CD8-positive, alpha-beta memory T cell (primary cell): ENCODE data around the gene PPP3CB. TPM values are rescaled to one million over a fixed set of nuclear protein-coding genes. Genes with fewer than 3 reads are reported as not detected.

Experiments used
- CTCF ChIA-PET: fragments of 350-600 bp; sonication (Branson Sonifier 250); formaldehyde crosslinking; loops from one replicate; lab custom pipeline; 2021; ENCODE audit warnings: antibody characterized with exemption; lab: Charles Lee
- POLR2A ChIA-PET: fragments of 350-600 bp; sonication (Branson Sonifier 250); formaldehyde crosslinking; loops from one replicate; lab custom pipeline; 2021; ENCODE audit warnings: antibody characterized with exemption; lab: Charles Lee
- DNase-seq, 5 donors: peaks; one replicate each; pipeline versions ENCODE4 v3.0.0 to v3.0.0-alpha.2; 2020 to 2022; ENCODE audit warnings: mixed read lengths in 1 of 5
- H3K27ac ChIP-seq: one replicate; pipeline ENCODE4 v1.7.0; 2013; ENCODE audit warnings: low read depth, mild to moderate bottlenecking, low read length, moderate library complexity
- H3K27me3 ChIP-seq: 2 replicates; pipeline ENCODE4 v1.7.0; 2013; ENCODE audit warnings: low read length, mild to moderate bottlenecking; ENCODE audit not compliant: insufficient read depth, poor library complexity, severe bottlenecking
- H3K36me3 ChIP-seq: 2 replicates; pipeline ENCODE4 v1.7.0; 2013; ENCODE audit warnings: mild to moderate bottlenecking, low read length, moderate library complexity; ENCODE audit not compliant: insufficient read depth
- H3K4me1 ChIP-seq: 2 replicates; pipeline ENCODE4 v1.7.0; 2013; ENCODE audit warnings: mild to moderate bottlenecking, low read length, moderate library complexity; ENCODE audit not compliant: insufficient read depth
- H3K4me3 ChIP-seq: 2 replicates; pipeline ENCODE4 v1.7.0; 2013; ENCODE audit warnings: mild to moderate bottlenecking, low read length
- H3K9me3 ChIP-seq: 2 replicates; pipeline ENCODE4 v1.7.0; 2013; ENCODE audit warnings: mild to moderate bottlenecking, low read length
- H3K27ac Mint-ChIP-seq, 8 donors: one replicate each; pipeline ENCODE4 v1.8.0; 2020 to 2021; ENCODE audit warnings: mixed read lengths in 8 of 8, mild to moderate bottlenecking in 6 of 8, inconsistent platforms in 3 of 8, moderate library complexity in 3 of 8
- H3K27me3 Mint-ChIP-seq, 2 donors: one replicate each; pipeline ENCODE4 v1.8.0; 2020 to 2021; ENCODE audit warnings: mixed read lengths in 2 of 2, mild to moderate bottlenecking in 1 of 2, moderate library complexity in 1 of 2
- H3K36me3 Mint-ChIP-seq, 3 donors: one replicate each; pipeline ENCODE4 v1.8.0; 2020 to 2021; ENCODE audit warnings: mixed read lengths in 3 of 3, inconsistent platforms in 1 of 3, mild to moderate bottlenecking in 1 of 3
- H3K4me1 Mint-ChIP-seq, 3 donors: one replicate each; pipeline ENCODE4 v1.8.0; 2020 to 2021; ENCODE audit warnings: mixed read lengths in 3 of 3, inconsistent platforms in 1 of 3, mild to moderate bottlenecking in 1 of 3
- H3K4me3 Mint-ChIP-seq, 7 donors: one replicate each; pipeline ENCODE4 v1.8.0; 2020 to 2021; ENCODE audit warnings: mixed read lengths in 7 of 7, mild to moderate bottlenecking in 6 of 7, moderate library complexity in 4 of 7, inconsistent platforms in 2 of 7
- H3K9me3 Mint-ChIP-seq, 5 donors: one replicate each; pipeline ENCODE4 v1.8.0; 2020 to 2022; ENCODE audit warnings: mixed read lengths in 5 of 5, mild to moderate bottlenecking in 3 of 5, moderate library complexity in 2 of 5, inconsistent platforms in 1 of 5
- polyA plus RNA-seq: library from polyadenylated mRNA; unstranded; fragments of 300-500 nt; fragmentation: Illumina TruSeq; gene quantifications from one replicate; pipeline ENCODE4 v1.2.3, GENCODE V29; 2021
- total RNA-seq, 2 experiments: library from RNA; stranded (reverse); gene quantifications; one replicate each; pipeline ENCODE4 v1.2.3, GENCODE V29; 2021

PPP3CB gene
- total and polyA plus RNA-seq, 3 experiments from 2014 or later = 8.1 to 44.1 (median 44.0) TPM

GRCh38 chr10:73459683-73460314, 36.0 kb downstream of the PPP3CB start:
- Histone ChIP-seq H3K9me3 (no peaks in the 10 kb centered on the region), H3K27me3 (no peaks in the 10 kb centered on the region), H3K4me3 (no peak overlapping the region), H3K36me3 (peaks cover 3% of the 10 kb centered on the region), H3K4me1 (no peaks in the 10 kb centered on the region), H3K27ac (no peak overlapping the region)
- no peak for DNase-seq
- CTCF ChIA-PET = interaction anchor here (0.7 kb wide), 1 partner anchor 1642 kb away, joined by 3 read pairs; no protein-coding TSS in a partner anchor
- no peak overlapping the region for H3K4me3 Mint-ChIP-seq
- no peaks in the 10 kb centered on the region for H3K9me3 Mint-ChIP-seq
- peaks cover 0 to 7% (median 4%) of the 10 kb centered on the region in 3 donors for H3K4me1 Mint-ChIP-seq
- H3K27ac Mint-ChIP-seq = peak overlapping the region in 5 of 8 donors; percentile 31 to 74 (median 49)
- POLR2A ChIA-PET = no interaction called here
- H3K27me3 Mint-ChIP-seq = no peaks in the 10 kb centered on the region
- peaks cover 3 to 38% (median 19%) of the 10 kb centered on the region in 3 donors for H3K36me3 Mint-ChIP-seq

- no peaks in the 10 kb centered on the region for H3K4me1 ChIP-seq
- H3K27ac ChIP-seq = no peak overlapping the region
- no peaks in the 10 kb centered on the region for H3K27me3 Mint-ChIP-seq
- POLR2A ChIA-PET = interaction anchor here (0.6 kb wide), 1 partner anchor 52 kb away, joined by 4 read pairs; no protein-coding TSS in a partner anchor
- no peak overlapping the region for H3K4me3 ChIP-seq
- no peaks in the 10 kb centered on the region for H3K9me3 ChIP-seq
- H3K36me3 Mint-ChIP-seq = peaks cover 3 to 39% (median 15%) of the 10 kb centered on the region in 3 donors
- peak overlapping the region in 4 of 8 donors; percentile 2 to 80 (median 13) for H3K27ac Mint-ChIP-seq
- peaks cover 10% of the 10 kb centered on the region for H3K36me3 ChIP-seq
- no peaks in the 10 kb centered on the region for H3K9me3 Mint-ChIP-seq
- no peak overlapping the region for H3K4me3 Mint-ChIP-seq
- no peaks in the 10 kb centered on the region for H3K27me3 ChIP-seq
- no peak for DNase-seq
- CTCF ChIA-PET = no interaction called here
- H3K4me1 Mint-ChIP-seq = peaks cover 2 to 7% (median 4%) of the 10 kb centered on the region in 3 donors
Measured at GRCh38 chr10:73456187-73456890, 39.5 kb downstream of the PPP3CB start.

- no peak overlapping the region for H3K27ac Mint-ChIP-seq
- no peak overlapping the region for H3K4me3 ChIP-seq
- peaks cover 3 to 54% (median 22%) of the 10 kb centered on the region in 3 donors for H3K36me3 Mint-ChIP-seq
- no peaks in the 10 kb centered on the region for H3K27me3 ChIP-seq
- POLR2A ChIA-PET = no interaction called here
- peaks cover 2 to 13% (median 5%) of the 10 kb centered on the region in 3 donors for H3K4me1 Mint-ChIP-seq
- H3K9me3 Mint-ChIP-seq = no peaks in the 10 kb centered on the region
- peaks cover 11% of the 10 kb centered on the region for H3K36me3 ChIP-seq
- no peak overlapping the region for H3K4me3 Mint-ChIP-seq
- H3K27me3 Mint-ChIP-seq = no peaks in the 10 kb centered on the region
- H3K4me1 ChIP-seq = no peaks in the 10 kb centered on the region
- CTCF ChIA-PET = no interaction called here
- no peak overlapping the region for H3K27ac ChIP-seq
- DNase-seq = no peak
- no peaks in the 10 kb centered on the region for H3K9me3 ChIP-seq
Measured at GRCh38 chr10:73449113-73449512, 46.7 kb downstream of the PPP3CB start.

GRCh38 chr10:73448384-73448783, 47.4 kb downstream of the PPP3CB start:
- peaks cover 0 to 16% (median 5%) of the 10 kb centered on the region in 3 donors for H3K4me1 Mint-ChIP-seq
- no peaks in the 10 kb centered on the region for H3K27me3 Mint-ChIP-seq
- no peak overlapping the region for H3K4me3 Mint-ChIP-seq
- H3K36me3 Mint-ChIP-seq = peaks cover 3 to 55% (median 26%) of the 10 kb centered on the region in 3 donors
- Histone ChIP-seq H3K9me3 (no peaks in the 10 kb centered on the region), H3K27me3 (no peaks in the 10 kb centered on the region), H3K4me1 (no peaks in the 10 kb centered on the region), H3K27ac (no peak overlapping the region), H3K4me3 (no peak overlapping the region), H3K36me3 (peaks cover 11% of the 10 kb centered on the region)
- DNase-seq = no peak
- ChIA-PET CTCF (no interaction called here), POLR2A (no interaction called here)
- H3K9me3 Mint-ChIP-seq = no peaks in the 10 kb centered on the region
- peak overlapping the region in 3 of 8 donors; percentile 5 to 43 (median 22) for H3K27ac Mint-ChIP-seq

- Histone ChIP-seq H3K36me3 (peaks cover 5% of the 10 kb centered on the region), H3K4me1 (no peaks in the 10 kb centered on the region), H3K4me3 (no peak overlapping the region), H3K27me3 (no peaks in the 10 kb centered on the region), H3K27ac (no peak overlapping the region), H3K9me3 (no peaks in the 10 kb centered on the region)
- CTCF ChIA-PET = no interaction called here
- DNase-seq = no peak
- POLR2A ChIA-PET = no interaction called here
- H3K36me3 Mint-ChIP-seq = peaks cover 3 to 55% (median 26%) of the 10 kb centered on the region in 3 donors
- H3K27ac Mint-ChIP-seq = peak overlapping the region in 1 of 8 donors; percentile 4
- H3K27me3 Mint-ChIP-seq = no peaks in the 10 kb centered on the region
- no peak overlapping the region for H3K4me3 Mint-ChIP-seq
- no peaks in the 10 kb centered on the region for H3K9me3 Mint-ChIP-seq
- peaks cover 0 to 16% (median 5%) of the 10 kb centered on the region in 3 donors for H3K4me1 Mint-ChIP-seq
Measured at GRCh38 chr10:73446926-73447325, 48.9 kb downstream of the PPP3CB start.

- H3K27me3 ChIP-seq = no peaks in the 10 kb centered on the region
- no peaks in the 10 kb centered on the region for H3K9me3 Mint-ChIP-seq
- peaks cover 5% of the 10 kb centered on the region for H3K36me3 ChIP-seq
- DNase-seq = no peak
- no peak overlapping the region for H3K27ac ChIP-seq
- H3K4me1 Mint-ChIP-seq = peaks cover 5 to 19% (median 9%) of the 10 kb centered on the region in 3 donors
- no peak overlapping the region for H3K4me3 ChIP-seq
- H3K36me3 Mint-ChIP-seq = peaks cover 3 to 66% (median 27%) of the 10 kb centered on the region in 3 donors
- CTCF ChIA-PET = no interaction called here
- no peak overlapping the region for H3K4me3 Mint-ChIP-seq
- no peaks in the 10 kb centered on the region for H3K4me1 ChIP-seq
- no peaks in the 10 kb centered on the region for H3K27me3 Mint-ChIP-seq
- no peaks in the 10 kb centered on the region for H3K9me3 ChIP-seq
- peak overlapping the region in 2 of 8 donors; percentile 10 to 14 for H3K27ac Mint-ChIP-seq
- POLR2A ChIA-PET = no interaction called here
Measured at GRCh38 chr10:73444457-73444856, 51.4 kb downstream of the PPP3CB start.

- ChIA-PET CTCF (no interaction called here), POLR2A (no interaction called here)
- DNase-seq = no peak
- Histone ChIP-seq H3K4me1 (no peaks in the 10 kb centered on the region), H3K4me3 (no peak overlapping the region), H3K27ac (no peak overlapping the region), H3K36me3 (peaks cover 11% of the 10 kb centered on the region), H3K27me3 (no peaks in the 10 kb centered on the region), H3K9me3 (no peaks in the 10 kb centered on the region)
- Mint-ChIP-seq H3K27ac (peak overlapping the region in 4 of 8 donors; percentile 59 to 84 (median 66)), H3K4me1 (peaks cover 4 to 17% (median 5%) of the 10 kb centered on the region in 3 donors), H3K4me3 (no peak overlapping the region), H3K27me3 (no peaks in the 10 kb centered on the region), H3K9me3 (no peaks in the 10 kb centered on the region), H3K36me3 (peaks cover 0 to 59% (median 18%) of the 10 kb centered on the region in 3 donors)
Measured at GRCh38 chr10:73439605-73440312, 56.1 kb downstream of the PPP3CB start.
